22Rv1 (cell line): ENCODE data around the gene CCDC93.

ENCODE experiments used
- CTCF ChIP-seq: fragments of 450-650 bp; IDR thresholded peaks from 2 replicates; pipeline ENCODE4 v1.5.1; 2017; ENCODE audit warnings: mild to moderate bottlenecking
- ZFX ChIP-seq: fragments of 450-650 bp; IDR thresholded peaks from 2 replicates; pipeline ENCODE4 v1.6.1; 2017; ENCODE audit warnings: antibody characterized with exemption, borderline replicate concordance

DNA sequence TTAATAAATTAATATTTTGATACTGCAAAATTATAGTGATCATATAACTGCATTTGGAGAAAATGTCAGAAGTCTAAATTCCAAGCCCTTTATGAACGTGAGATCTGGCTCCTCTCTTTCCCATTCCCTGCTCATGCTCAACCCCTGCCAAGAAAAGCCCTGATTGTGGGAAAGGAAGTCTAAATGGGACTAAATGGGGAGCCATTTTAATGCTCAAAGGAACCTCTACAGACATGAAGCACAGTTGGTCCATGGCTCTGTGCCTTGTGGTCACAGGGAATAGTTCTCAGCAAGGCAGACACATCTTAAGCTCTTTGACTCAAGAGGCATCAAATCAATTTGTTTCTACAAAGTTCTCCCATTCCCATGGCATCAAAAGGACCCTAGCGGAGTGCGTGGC is 45.1 kb upstream of the CCDC93 start:
- TF ChIP-seq CTCF = no peak
- TF ChIP-seq ZFX = no peak
